ENCODE measurements around the gene PDS5A.
"Not testable (repeated sequence)": the region's sequence is repeated elsewhere in the genome, so short reads cannot be mapped to it uniquely, and the experiment has no call there.

Gene PDS5A

GRCh38 chr4:39977489-39978377 lies at the start of gene PDS5A:
TSS of gene PDS5A (minus strand) at chr4:39977911. CDS start at chr4:39976577, 1,334 bp downstream.
- peak; percentile 16 for DNase-seq

- DNase-seq, result not testable (repeated sequence)
These were observed 46.3 kb upstream of the PDS5A start for GRCh38 chr4:40024049-40024448.

- DNase-seq, result not testable (repeated sequence)
These were observed 43.4 kb upstream of the PDS5A start for GRCh38 chr4:40021116-40021515.

- DNase-seq, result no peak
These were observed 42.5 kb upstream of the PDS5A start for GRCh38 chr4:40020221-40020620.

- DNase-seq, result no peak
These were observed 38.3 kb upstream of the PDS5A start for GRCh38 chr4:40016007-40016406.

- DNase-seq, result no peak
These were observed 26.3 kb upstream of the PDS5A start for GRCh38 chr4:40003986-40004385.

GRCh38 chr4:40000711-40001110 lies 23.0 kb upstream of the PDS5A start:
- no peak for DNase-seq

GRCh38 chr4:39998659-39999345 lies 21.1 kb upstream of the PDS5A start:
- DNase-seq, result no peak

GRCh38 chr4:39996811-39997210 lies 19.1 kb upstream of the PDS5A start:
- no peak for DNase-seq

GRCh38 chr4:39994406-39994805 lies 16.7 kb upstream of the PDS5A start:
- DNase-seq, result no peak

GRCh38 chr4:39989381-39989780 lies 11.7 kb upstream of the PDS5A start:
- DNase-seq, result not testable (repeated sequence)

- no peak for DNase-seq
These were observed 9.8 kb upstream of the PDS5A start for GRCh38 chr4:39987485-39987884.

- DNase-seq, result no peak
These were observed 1.2 kb upstream of the PDS5A start for GRCh38 chr4:39978904-39979303.

- no peak for DNase-seq
These were observed 666 bp upstream of the PDS5A start for GRCh38 chr4:39978378-39978775.

- no peak for DNase-seq
These were observed 694 bp downstream of the PDS5A start for GRCh38 chr4:39976945-39977488.

GRCh38 chr4:39976141-39976944 lies 1.4 kb downstream of the PDS5A start:
- DNase-seq, result peak; percentile 2

GRCh38 chr4:39975488-39976089 lies 2.1 kb downstream of the PDS5A start:
- no peak for DNase-seq

GRCh38 chr4:39973052-39973451 lies 4.7 kb downstream of the PDS5A start:
- DNase-seq, result not testable (repeated sequence)

- DNase-seq, result no peak
These were observed 6.8 kb downstream of the PDS5A start for GRCh38 chr4:39970671-39971640.

- no peak for DNase-seq
These were observed 14.1 kb downstream of the PDS5A start for GRCh38 chr4:39963656-39964055.

GRCh38 chr4:39961311-39961877 lies 16.3 kb downstream of the PDS5A start:
- no peak for DNase-seq
